K562 (cell line): ENCODE measurements around the gene METRNL. TPM values are rescaled to one million over a fixed set of nuclear protein-coding genes. Genes with fewer than 3 reads are reported as not detected.

ENCODE experiments used
- ATF6 ChIP-seq: sonication (generic); formaldehyde crosslinking; IDR thresholded peaks from 2 replicates; pipeline ENCODE4 v1.4.0; 2020; ENCODE audit warnings: mild to moderate bottlenecking, missing genetic modification reagents
- GMEB1 ChIP-seq: fragments of 250-450 bp; sonication (Bioruptor Pico); IDR thresholded peaks from 2 replicates; pipeline ENCODE4 v1.4.0; 2020; ENCODE audit warnings: mild to moderate bottlenecking
- KLF6 ChIP-seq: fragments of 250-450 bp; sonication (Bioruptor Pico); IDR thresholded peaks from 2 replicates; pipeline ENCODE4 v1.4.0; 2020; ENCODE audit warnings: mild to moderate bottlenecking, moderate library complexity, borderline replicate concordance
- MLX ChIP-seq, 2 experiments: fragments of 450-650 bp in 1 of 2; sonication (generic) in 1 of 2; formaldehyde crosslinking; conservative IDR thresholded peaks; 2 replicates each; pipeline versions ENCODE4 v1.4.0 to v1.8.1; 2020 to 2022; ENCODE audit warnings: mild to moderate bottlenecking in 1 of 2, missing genetic modification reagents in 1 of 2
- RBM15 ChIP-seq: fragments of 200-400 bp; formaldehyde crosslinking; IDR thresholded peaks from 2 replicates; pipeline ENCODE4 v1.6.1; 2018; ENCODE audit warnings: mild to moderate bottlenecking, low read length, moderate library complexity; ENCODE audit not compliant: insufficient read depth
- SMARCA5 ChIP-seq: fragments of 450-650 bp; IDR thresholded peaks from 2 replicates; pipeline ENCODE4 v1.6.1; 2016
- ZBTB40 ChIP-seq, 2 experiments: fragments of 450-650 bp in 1 of 2; sonication (generic) in 1 of 2; formaldehyde crosslinking in 1 of 2; IDR thresholded peaks; 2 replicates each; pipeline versions ENCODE4 v1.7.1 to v1.9.0; 2016 to 2022; ENCODE audit warnings: inconsistent platforms in 1 of 2, mild to moderate bottlenecking in 1 of 2, missing genetic modification reagents in 1 of 2
- polyA plus RNA-seq, 8 experiments: library from polyadenylated mRNA; depleted of rRNA in 4 of 8; stranded (reverse) in 5 of 8; unstranded in 3 of 8; fragments of >200 nt; fragmentation: Nextera tagmentation in 2 of 8; fragmentation: Illumina TruSeq in 1 of 8; extraction: Ambion mirVana in 2 of 8; extraction: Trizol in 1 of 8; gene quantifications; 2 replicates each; pipeline versions ENCODE4 v1.2.1 to v1.2.3, GENCODE V29; 2011 to 2014; ENCODE audit warnings: inconsistent platforms in 1 of 8, missing spikeins in 1 of 8
- total RNA-seq, 7 experiments: library from RNA; depleted of rRNA in 6 of 7; stranded (reverse); fragments of >200 nt in 6 of 7; fragmentation: Illumina TruSeq in 2 of 7; extraction: Trizol in 2 of 7; gene quantifications; 2 replicates each; pipeline versions ENCODE4 v1.2.1 to v1.2.3, GENCODE V29; 2011 to 2021; ENCODE audit warnings: low replicate concordance in 1 of 7

METRNL gene
- total and polyA plus RNA-seq, 9 of the 15 experiments (the other 6 are each of a cell fraction or from before 2014, with no cell fraction given): 0.17 to 31.8 (median 2.9) TPM

- TF ChIP-seq KLF6: no peak
- no peak for TF ChIP-seq ATF6
- no peak for TF ChIP-seq GMEB1 (CRISPR knock-in tag)
- TF ChIP-seq MLX (CRISPR knock-in tag; conservative IDR thresholded peaks at IDR 0.05): no peak
- TF ChIP-seq ZBTB40 (IDR thresholded peaks at IDR 0.05): no peak
- TF ChIP-seq ZBTB40 (CRISPR knock-in tag; IDR thresholded peaks at IDR 0.05): no peak
- TF ChIP-seq RBM15: no peak
- no peak for TF ChIP-seq SMARCA5
Measured at GRCh38 chr17:83123896-83124801, 44.7 kb downstream of the METRNL start (continued).
